GM15510 (cell line): Measurements from ENCODE around the gene GRIA3.

Experiments
- POLR2A ChIP-seq: IDR thresholded peaks from 3 replicates; pipeline ENCODE4 v1.6.1; 2011; ENCODE audit warnings: borderline replicate concordance; ENCODE audit not compliant: insufficient read length; ENCODE audit errors: extremely low read depth

Gene GRIA3

DNA sequence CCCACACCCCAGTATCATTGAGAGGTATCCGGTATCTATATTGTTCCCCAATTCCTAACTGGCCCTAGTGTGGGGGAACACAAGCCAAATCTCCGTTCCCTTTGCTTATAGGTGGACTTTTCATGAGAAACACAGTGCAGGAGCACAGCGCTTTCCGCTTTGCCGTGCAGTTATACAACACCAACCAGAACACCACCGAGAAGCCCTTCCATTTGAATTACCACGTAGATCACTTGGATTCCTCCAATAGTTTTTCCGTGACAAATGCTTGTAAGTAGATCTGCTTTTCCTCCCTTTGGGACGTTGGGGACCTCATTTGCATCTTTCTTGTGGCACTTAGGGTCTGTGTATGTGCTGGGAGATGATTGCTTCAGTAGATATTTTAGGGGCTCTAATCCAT, 1.6 kb downstream of the GRIA3 start:
- TF ChIP-seq POLR2A, result no peak

DNA sequence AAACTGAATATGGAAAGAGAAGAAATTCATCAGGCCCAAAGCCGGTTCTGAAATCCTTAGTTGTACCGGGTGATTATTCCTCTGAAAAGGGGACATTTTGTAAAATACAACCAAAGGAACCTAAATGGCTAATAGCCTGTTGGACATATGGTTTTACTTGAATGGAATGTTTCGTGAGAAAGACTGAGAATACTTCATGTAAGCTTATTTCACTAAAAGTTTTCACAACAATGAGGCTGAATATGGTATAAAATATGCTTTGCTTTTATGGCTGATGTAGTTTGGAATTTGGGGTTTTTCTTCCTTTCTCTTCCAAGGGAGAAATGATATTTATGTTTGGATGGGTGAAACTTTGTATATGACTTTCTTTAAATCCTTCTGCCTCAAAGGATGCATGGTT, 2.7 kb downstream of the GRIA3 start:
- no peak for TF ChIP-seq POLR2A

DNA sequence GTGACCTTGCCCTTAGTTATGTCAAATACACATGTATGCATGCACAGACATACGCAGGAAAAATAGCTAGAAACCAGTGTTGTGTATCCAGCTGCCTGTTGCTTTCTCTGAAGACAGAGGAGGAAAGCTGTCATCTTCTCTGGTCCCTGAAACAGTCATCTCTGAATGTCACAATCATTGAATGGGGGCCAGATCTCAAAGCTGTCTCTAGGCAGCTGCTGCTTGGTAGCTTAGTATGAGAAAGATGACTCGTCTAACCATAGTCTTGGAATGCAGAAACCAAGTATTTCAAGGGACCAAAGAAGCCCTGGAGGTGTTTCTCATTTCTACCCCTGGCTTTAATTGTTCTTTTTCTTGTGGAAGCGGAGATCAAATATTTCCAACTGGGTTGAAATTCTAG, 4.0 kb downstream of the GRIA3 start:
- no peak for TF ChIP-seq POLR2A

DNA sequence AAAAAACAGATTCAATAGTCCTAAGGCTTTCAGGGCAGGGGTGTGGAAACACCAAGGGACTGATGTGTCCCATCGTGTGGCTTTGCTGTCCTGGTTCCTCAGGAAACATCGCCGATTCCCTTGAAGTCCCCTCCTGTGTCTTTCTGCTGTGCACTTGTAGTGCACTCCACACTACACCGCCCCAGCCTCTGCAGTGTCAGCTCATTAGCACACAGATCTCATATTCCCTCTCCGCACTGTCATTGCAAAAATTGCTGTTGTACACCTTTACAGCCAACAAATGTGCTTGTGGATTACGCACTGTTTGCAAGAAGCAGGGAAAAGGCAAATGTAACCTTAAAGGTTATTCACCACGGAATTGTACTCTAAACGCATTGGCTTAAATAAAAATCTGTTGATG, 5.3 kb downstream of the GRIA3 start:
- TF ChIP-seq POLR2A, result no peak

DNA sequence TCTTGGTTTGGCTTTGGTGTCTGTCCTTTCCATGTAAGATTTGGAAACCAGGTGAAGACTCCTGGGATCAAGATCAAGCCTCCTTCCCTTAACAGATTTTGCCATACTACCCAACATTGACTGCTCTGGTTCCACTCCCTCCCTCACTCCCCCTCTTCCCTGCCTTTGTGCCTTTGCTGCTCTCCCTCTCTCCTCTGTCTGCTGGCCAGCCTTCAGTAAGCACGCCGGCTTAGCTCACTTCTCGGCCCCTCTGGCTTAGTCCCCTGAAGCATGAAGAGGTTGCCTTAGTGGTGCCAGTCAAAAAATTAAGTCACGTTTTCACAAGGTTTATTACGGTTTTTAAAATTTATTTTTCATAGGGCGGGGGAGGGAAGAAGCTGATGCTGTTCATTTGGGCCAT, 6.0 kb downstream of the GRIA3 start:
- TF ChIP-seq POLR2A, result no peak

DNA sequence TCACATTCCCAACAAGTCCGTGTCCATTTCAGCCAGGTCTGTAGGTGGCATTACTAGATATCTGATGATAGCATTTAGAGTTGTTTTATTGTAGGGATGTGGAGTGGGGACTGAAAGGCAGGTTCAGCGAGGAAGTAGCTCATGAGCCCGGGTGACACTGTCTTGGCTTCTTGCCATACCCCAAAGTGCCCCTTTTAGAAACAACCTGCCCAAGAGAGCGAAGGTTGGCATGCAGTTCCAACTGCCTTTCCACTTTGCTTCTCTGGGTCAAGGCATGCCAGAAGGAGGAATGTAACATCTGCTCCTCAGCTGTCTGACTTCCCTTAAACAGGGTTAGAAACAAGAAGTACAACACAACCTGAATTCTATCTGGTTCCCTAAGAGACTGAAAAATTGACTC, 9.0 kb downstream of the GRIA3 start:
- TF ChIP-seq POLR2A, result no peak

DNA sequence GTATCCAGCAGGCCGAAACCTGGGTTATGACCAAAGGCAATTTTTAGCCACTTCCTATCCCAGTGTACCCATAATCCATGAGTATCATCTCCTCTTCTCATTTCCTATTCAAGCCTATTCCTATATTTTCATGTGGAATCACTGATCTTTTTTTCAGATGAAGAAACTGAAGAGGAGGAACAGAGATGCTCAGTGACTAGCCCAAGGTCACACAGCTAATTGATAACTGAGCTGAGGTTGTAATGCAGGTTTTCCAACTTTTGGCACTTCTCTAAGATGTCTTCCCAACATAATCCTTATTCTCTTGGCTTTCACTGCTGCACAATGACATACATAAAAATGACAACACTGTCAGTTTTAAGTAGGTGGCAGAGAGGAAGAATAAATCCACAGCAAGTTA, 15.3 kb downstream of the GRIA3 start:
- TF ChIP-seq POLR2A, result no peak

DNA sequence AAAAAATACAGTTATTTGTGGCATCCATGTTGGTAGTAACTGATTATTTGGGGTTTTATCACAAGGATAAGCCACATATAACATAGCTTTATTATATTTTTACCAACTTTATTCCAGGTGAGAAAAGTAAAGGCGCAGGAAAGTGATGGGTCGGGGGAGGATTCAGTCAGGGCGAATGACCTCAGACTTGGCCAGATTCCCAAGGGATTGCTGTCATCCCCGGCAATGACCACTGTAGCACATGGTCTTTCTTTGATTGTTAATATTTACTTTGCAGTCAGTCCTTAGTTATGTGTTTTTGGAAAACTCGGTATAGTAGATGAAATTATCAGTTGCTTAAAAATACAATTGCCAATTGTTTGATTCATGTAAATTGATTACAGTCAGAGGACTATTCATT, 17.6 kb downstream of the GRIA3 start:
- TF ChIP-seq POLR2A, result no peak

DNA sequence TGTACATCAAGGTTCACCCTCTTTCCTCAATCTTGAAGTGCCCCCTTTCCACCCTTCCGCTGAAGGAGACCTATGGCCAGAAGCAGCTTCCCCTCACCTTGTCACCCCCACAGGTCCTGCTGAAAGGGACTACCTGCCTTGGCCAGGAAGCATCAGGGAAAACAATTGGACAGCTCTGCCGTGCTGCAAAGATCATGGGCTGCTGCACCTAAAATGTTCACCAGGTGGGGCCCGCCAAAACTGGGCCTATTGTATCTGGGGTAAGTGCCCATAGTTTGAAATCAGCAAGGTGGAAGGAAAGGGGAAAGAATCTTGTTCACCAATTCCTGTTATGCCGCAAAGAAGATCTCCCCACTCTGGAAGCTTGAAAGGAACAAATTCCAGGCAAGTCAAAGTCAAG, 18.4 kb downstream of the GRIA3 start:
- no peak for TF ChIP-seq POLR2A

DNA sequence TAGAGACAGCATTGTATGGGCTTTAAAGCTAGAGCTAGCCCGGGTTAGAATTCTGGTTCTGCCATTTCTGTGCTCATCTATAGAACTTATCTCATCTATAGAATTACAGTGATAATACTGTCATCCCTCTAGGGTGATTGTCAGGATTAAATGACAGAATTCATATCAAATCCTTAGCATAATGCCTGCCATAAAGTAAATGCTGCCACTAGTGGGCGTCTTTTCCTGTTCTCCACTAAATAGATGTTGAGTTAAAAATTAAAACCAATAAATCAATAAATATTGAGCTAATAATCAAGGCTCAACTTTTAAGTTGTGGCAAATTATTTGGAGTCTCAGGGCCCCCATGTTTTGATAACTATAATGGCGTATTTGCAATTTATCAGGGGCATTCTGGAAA, 19.7 kb downstream of the GRIA3 start:
- TF ChIP-seq POLR2A, result no peak

DNA sequence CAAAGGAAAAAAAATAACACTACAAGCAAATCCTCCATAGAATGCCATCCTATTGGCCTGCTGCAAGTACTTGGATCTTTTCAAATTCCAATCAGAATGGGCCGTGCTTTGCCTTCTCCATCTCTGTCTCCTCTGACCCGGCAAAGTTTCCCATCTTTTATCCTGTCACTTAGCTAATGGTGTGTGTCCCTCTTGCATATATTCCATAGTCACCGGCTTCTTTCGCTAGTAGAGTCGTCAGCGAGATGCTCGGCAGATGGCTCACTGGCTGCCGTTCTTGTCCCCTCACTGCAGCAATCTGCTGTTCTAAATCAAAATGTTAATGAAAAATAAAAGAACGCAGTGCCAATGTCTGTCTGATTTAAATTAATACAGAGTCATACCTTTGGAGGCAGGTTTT, 22.1 kb downstream of the GRIA3 start:
- no peak for TF ChIP-seq POLR2A

DNA sequence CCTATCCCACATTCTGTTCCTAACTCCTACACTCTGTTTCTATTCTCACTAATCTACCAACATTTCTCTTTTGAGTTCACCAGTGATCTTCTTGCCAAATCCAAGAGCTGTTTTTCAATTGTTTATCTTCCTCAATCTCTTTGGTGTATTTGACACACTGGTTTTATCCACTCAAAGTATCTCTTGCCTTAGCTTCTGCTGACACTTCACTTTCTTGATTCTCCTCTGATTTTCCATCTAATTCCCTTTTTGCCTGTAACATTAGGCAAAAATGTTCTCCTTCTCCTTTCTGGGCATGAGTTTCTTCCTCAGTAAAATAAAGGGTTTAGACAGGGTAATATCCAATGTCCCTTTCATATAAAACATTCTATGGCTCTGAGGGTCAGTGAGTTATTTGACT, 26.2 kb downstream of the GRIA3 start:
- TF ChIP-seq POLR2A, result no peak

DNA sequence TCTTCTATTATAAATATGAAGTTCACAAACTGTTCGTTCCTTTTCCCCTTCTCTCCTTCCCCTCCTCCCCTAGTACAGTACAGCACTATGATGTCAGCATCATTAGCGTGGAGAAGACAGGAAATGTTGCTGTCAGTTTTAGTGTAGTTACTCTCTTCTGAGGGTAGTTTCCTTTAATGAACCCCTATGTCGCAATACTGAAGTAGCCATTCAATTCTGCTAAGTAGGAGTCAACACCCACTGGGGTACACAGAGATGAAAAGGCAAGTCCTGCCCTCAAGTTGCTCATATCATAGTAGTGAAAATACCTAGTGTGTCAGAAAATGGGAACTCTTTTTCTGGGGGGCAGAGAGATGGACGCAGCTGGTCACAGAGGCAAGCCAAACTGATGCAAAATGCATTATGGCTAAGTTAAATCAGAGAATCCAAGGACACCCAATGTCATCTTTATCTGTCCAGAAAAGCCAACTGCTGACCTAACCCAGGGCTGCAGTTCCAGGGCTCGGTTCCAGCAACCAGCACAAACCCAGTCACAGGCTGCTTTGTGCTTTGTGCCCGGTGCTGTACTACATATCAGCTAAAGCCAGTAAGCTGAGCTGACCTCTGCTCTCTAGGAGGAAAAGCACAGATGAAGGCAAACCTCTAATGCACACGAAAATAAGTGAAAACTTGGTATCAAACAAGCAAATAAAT, 31.5 kb downstream of the GRIA3 start:
- TF ChIP-seq POLR2A, result no peak

DNA sequence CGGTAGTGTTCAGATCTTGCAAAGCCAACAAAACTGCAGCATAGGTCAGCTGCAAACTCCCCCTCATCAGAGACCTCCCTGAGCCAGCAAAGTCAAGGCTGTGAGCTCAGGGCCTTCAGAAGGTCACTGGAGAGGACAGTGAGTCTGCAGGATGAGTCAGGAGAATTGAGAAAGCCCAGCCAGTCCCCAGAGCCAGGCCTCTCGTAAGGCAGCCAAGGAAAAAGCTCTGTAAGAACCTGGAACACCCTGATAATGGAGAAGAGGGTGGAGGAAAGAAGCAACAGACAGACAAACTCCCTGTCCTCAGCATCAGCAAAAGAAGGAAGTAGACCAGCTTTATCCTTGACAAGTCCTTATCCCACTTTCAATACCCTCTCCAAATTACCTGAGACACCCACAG, 33.0 kb downstream of the GRIA3 start:
- no peak for TF ChIP-seq POLR2A

DNA sequence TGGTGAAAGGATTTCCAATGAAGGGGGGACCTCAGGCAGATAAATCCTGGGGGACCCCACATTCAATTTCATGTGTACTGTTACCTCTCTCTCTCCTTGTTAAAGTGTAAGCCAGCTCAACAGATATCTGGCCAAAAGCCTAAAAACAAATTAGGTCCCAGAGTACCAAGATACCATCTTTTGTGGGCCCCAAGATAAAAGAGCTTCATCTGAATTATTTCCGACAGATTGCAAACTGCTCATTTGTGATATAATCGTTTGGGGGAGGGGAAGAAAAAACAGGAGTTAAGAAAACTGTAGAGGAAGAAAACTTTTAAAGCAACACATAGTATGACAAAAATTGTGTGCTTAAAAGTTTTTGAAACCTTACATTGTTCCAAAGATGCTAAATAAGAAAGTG, 33.6 kb downstream of the GRIA3 start:
- no peak for TF ChIP-seq POLR2A

DNA sequence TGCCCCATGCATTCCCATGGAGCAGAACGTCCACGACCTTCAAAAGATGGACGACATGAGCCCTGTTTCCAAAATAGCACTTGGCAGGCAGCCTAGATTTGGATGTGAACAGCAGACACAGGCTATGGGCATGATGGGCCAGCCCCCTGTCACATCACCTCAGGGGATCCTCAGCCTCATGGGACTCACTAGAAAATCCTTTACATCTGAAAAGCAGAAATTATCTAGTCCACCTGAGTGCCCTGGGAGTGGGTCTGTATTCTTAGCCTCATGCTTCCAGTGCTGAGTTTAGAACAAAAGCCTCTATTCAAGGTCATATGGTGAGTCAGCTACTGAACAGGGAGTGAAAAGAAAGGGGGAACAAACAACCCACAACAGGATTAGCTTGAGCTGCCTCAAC, 35.8 kb downstream of the GRIA3 start:
- no peak for TF ChIP-seq POLR2A

DNA sequence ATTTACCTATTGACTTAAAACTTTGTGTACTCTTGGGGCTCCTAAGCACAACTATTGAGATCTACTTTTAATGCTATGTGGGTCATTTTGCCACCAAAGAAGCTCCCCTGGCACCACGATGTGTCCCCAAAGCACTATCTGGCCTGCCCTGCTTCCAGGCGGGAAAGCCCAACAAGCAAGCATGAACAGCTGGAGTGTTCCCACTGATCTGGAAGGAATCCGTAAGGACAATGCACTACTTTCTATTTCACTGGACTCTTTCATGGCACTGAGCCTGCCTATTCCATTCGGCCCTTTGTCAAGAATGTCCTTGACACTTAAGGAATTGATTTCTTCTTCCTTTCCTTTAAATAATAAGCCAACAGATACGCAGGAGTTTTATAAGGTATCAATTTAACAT, 38.8 kb downstream of the GRIA3 start:
- TF ChIP-seq POLR2A, result no peak
